GM12864 (cell line): ENCODE data around the gene COX10.

Experiments used
- DNase-seq: peaks from one replicate; pipeline ENCODE4 v3.0.0-alpha.2; 2011; ENCODE audit warnings: low read depth
- H3K4me3 ChIP-seq: 2 replicates; pipeline ENCODE4 v1.5.1; 2011; ENCODE audit warnings: mild to moderate bottlenecking, low read depth, low read length, control low read depth
- TF ChIP-seq, protein P1 (sequence below): IDR thresholded peaks from 2 replicates; pipeline ENCODE4 v1.5.1; 2011; ENCODE audit warnings: low read depth, mild to moderate bottlenecking, moderate library complexity, low read length, control low read depth, inconsistent platforms; ENCODE audit errors: missing control alignments

The COX10 gene

DNA sequence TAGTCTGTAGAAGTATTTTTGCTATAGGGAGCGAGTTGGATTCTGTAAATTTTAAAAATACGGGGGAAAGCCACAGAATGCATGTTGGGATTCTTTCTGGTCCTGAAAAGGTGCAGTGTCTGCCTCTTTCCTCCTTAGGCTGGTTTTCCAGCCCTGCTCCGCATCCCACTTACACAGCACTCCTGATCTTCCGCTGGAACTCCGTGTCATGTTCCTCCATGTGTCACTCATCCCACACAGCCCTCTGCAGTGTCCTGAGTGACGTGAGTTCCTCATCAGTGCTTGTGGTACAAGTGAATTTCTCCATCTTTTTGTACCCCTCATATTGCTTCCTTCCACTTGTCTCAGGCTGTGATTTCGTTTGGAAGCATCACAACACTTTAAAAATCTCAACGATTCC, 34.5 kb downstream of the COX10 start:
- no peak for DNase-seq
- no peak overlapping the region for H3K4me3 ChIP-seq
- TF ChIP-seq, protein P1, sequence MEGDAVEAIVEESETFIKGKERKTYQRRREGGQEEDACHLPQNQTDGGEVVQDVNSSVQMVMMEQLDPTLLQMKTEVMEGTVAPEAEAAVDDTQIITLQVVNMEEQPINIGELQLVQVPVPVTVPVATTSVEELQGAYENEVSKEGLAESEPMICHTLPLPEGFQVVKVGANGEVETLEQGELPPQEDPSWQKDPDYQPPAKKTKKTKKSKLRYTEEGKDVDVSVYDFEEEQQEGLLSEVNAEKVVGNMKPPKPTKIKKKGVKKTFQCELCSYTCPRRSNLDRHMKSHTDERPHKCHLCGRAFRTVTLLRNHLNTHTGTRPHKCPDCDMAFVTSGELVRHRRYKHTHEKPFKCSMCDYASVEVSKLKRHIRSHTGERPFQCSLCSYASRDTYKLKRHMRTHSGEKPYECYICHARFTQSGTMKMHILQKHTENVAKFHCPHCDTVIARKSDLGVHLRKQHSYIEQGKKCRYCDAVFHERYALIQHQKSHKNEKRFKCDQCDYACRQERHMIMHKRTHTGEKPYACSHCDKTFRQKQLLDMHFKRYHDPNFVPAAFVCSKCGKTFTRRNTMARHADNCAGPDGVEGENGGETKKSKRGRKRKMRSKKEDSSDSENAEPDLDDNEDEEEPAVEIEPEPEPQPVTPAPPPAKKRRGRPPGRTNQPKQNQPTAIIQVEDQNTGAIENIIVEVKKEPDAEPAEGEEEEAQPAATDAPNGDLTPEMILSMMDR, result no peak

DNA sequence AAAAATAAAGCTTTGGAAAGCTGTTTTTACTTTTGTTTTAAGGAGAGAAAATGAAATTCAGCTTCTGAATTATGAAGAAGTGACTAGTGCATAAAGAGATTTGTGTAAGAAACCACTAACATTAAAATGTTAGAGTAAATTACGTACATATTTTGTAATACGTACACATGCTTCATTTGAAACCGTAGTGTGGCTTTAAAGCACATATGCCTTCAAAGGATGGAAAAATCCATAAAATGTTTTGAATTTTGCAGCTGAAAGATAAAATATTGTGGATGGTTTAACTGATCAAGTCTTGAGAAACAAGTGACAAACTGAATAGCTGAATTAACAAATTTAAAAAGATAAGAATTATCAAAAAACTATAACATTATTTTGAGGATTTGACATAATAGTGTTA, 35.4 kb downstream of the COX10 start:
- no peak overlapping the region for H3K4me3 ChIP-seq
- TF ChIP-seq, protein P1, result no peak
- DNase-seq, result no peak

DNA sequence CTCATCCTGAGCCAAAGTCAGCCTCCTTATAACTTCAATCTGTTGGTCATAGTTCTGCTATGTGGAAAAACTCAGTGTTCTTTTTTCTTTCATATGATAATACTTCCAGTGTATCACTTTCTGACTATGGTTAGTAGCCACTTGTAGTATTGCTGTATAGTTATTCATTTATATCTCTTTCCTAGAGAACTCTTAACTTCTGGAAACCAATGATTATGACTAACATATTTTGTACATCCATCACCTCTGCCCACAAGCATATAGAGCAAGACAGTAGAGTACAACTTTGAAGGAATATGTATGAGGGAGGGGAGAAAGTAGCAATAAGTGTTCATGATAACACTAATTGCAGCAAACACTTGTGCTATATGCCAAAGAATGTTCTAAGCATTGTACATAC, 38.6 kb downstream of the COX10 start:
- TF ChIP-seq, protein P1, result no peak
- no peak for DNase-seq
- no peak overlapping the region for H3K4me3 ChIP-seq

DNA sequence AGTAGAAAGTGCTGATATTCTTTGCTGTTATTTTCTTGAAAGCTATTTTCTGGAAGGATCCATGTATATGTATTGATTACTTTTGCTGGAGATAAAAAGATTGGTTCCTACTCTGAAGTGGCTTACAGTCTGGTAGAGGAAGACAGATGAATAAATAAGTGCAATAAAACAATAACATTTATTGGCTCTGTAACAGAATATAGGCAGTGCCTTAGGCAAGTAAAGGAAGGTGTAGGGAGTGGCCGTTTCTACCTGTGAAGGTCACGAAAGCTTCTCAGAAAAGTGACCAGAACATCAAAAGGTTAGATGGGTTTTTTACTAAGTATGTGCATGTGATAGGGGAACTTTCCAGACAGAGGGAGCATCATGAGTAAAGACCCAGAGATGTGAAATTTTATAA, 43.1 kb downstream of the COX10 start:
- H3K4me3 ChIP-seq, result no peak overlapping the region
- no peak for DNase-seq
- TF ChIP-seq, protein P1, result no peak

DNA sequence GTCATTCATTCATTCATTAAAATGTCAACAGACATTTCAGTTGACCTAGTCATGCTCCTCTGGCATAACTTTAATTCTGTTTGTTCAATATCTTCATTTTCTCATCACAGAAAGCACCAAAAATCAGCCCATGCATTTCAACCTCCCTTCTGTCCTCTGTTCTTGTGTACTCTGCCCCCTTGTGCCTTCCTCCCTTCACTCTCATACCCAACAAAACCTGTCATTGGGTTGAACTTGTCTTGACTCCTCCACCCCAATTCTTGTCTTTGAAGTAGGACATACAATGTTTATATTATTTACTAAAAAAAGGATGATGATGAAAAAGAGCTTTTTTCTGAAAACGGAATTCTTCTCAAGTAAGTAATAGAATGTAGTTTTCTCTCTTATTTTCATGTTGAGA, 43.8 kb downstream of the COX10 start:
- DNase-seq, result no peak
- TF ChIP-seq, protein P1, result no peak
- no peak overlapping the region for H3K4me3 ChIP-seq

DNA sequence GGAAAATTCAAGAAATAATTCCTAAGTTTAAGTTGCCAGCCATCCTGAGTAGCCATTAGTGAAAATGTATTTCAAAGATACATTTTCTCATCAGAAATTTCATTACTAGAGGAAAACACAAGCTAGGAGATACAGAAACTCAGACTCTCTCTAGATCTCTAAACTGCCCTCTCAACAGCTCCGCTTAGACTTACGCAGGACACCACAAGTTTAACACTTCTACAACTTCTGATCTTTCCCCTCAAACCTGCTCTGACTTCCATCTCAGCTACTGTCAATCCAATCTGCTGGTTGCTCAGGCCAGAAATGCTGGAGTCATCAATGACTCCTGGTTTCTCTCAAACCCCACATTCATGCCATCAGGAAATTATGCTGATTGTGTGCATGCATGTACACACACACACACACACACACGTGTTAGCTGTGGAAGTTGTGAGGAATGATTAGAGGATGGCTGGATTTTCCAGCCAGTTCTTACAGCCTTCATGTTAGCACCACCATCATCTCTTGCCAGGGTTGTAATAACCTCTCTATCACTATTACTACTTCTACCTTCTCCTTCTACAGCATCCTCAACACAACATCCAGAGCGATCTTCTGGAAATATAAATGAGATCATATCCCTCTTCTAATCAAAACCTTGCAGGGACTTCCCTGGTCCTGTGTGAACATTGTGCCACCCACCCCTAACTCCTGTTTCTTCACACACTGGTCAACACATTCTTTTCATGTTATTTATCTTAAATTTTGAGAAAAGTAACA, 47.1 kb downstream of the COX10 start:
- H3K4me3 ChIP-seq, result no peak overlapping the region
- TF ChIP-seq, protein P1, result no peak
- DNase-seq, result no peak

DNA sequence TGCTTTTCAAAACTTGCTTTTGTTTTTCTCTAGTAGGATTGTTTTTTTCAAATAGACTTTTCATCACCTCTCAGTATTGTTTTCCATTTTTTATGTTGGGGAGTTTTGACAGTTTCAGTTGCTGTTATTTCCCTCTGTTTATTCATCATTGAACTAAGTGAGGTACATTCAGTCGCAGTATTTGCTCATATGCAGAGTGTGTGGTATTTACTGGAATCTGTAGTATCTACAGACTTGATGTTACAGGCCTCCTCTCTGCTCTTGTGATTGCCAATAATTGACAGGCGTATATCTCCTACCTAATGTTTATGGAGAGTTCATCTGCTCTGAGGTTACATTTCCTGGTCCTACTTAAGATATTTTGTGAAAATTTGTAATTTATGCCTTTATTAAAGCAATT, 49.6 kb downstream of the COX10 start:
- TF ChIP-seq, protein P1, result no peak
- peak; percentile 4 for DNase-seq
- H3K4me3 ChIP-seq, result no peak overlapping the region
